ENCODE results near the gene CNOT10.
A peak's percentile ranks its signal among the peaks of the same experiment; 100 is the strongest.

Gene CNOT10

GRCh38 chr3:32821686-32822296 is 136.8 kb downstream of the CNOT10 start:
- H3K4me2 ChIP-seq (ENCODE audit: insufficient read depth, low read length, poor library complexity, severe bottlenecking), result peak overlapping the region; percentile 86
- H3K27ac ChIP-seq (replicated peaks; ENCODE audit: low read length), result peak overlapping the region; percentile 19
- peaks cover 7% of the 10 kb centered on the region for H3K79me1 ChIP-seq (ENCODE audit: low read depth, low read length)
- H4K8ac ChIP-seq (ENCODE audit: low read depth, low read length), result no peak overlapping the region
- H3K14ac ChIP-seq (ENCODE audit: low read length), result peak overlapping the region; percentile 98
- whole genome bisulfite sequencing, 2 donors (ENCODE audit: extremely low coverage in 2 of 2, insufficient read length in 2 of 2, insufficient replicate concordance in 1 of 2), result no CpG with 5 or more reads among the region's 44 CpGs
- H3K9me3 ChIP-seq (replicated peaks in 1 of 2; ENCODE audit: control insufficient read depth in 2 of 2, insufficient read depth in 1 of 2, low read depth in 1 of 2, low read length in 2 of 2), result peaks cover 0 to 2% of the 10 kb centered on the region in 2 donors
- DNase-seq (ENCODE audit: low spot score), result no peak
- peaks cover 14 to 71% of the 10 kb centered on the region in 2 donors for H3K36me3 ChIP-seq (replicated peaks in 1 of 2; ENCODE audit: control insufficient read depth in 2 of 2, insufficient read depth in 2 of 2, low read length in 2 of 2)
- H2BK5ac ChIP-seq (ENCODE audit: low read length), result peak overlapping the region; percentile 87
- H2BK12ac ChIP-seq (ENCODE audit: low read length), result no peak overlapping the region
- H2AFZ ChIP-seq (ENCODE audit: low read length), result no peak overlapping the region
- H4K91ac ChIP-seq (ENCODE audit: low read depth, low read length, poor library complexity), result no peak overlapping the region
- H3K18ac ChIP-seq (ENCODE audit: low read length), result peak overlapping the region; percentile 97
- peak overlapping the region; percentile 96 for H3K23ac ChIP-seq (ENCODE audit: low read depth, low read length, poor library complexity)
- H3K9ac ChIP-seq (ENCODE audit: low read depth, low read length, poor library complexity), result peak overlapping the region; percentile 90
- H3K27me3 ChIP-seq (ENCODE audit: control insufficient read depth in 3 of 3, insufficient read depth in 3 of 3, low read depth in 1 of 3, low read length in 3 of 3), result no peaks in the 10 kb centered on the region
- peak overlapping the region; percentile 76 for H3K4ac ChIP-seq (ENCODE audit: low read length)
- H3K4me1 ChIP-seq (ENCODE audit: control insufficient read depth in 2 of 2, insufficient read depth in 1 of 2, low read depth in 1 of 2, low read length in 2 of 2), result peaks cover 10 to 25% of the 10 kb centered on the region in 2 donors
- H2BK120ac ChIP-seq (ENCODE audit: low read depth, low read length), result no peak overlapping the region
- H3K4me3 ChIP-seq (ENCODE audit: low read length in 2 of 2), result peak overlapping the region; percentile 82 to 94
- H2AK5ac ChIP-seq (ENCODE audit: low read depth, low read length), result peak overlapping the region; percentile 84
- no peak overlapping the region for H2BK15ac ChIP-seq (ENCODE audit: low read length)

GRCh38 chr3:32822609-32823498 is 137.9 kb downstream of the CNOT10 start:
- Histone ChIP-seq H2BK5ac (ENCODE audit: low read length) (no peak overlapping the region), H2BK12ac (ENCODE audit: low read length) (no peak overlapping the region), H3K4me1 (ENCODE audit: control insufficient read depth in 2 of 2, insufficient read depth in 1 of 2, low read depth in 1 of 2, low read length in 2 of 2) (peaks cover 12 to 27% of the 10 kb centered on the region in 2 donors), H3K14ac (ENCODE audit: low read length) (no peak overlapping the region), H3K9ac (ENCODE audit: low read depth, low read length, poor library complexity) (no peak overlapping the region), H2AK5ac (ENCODE audit: low read depth, low read length) (no peak overlapping the region), H4K91ac (ENCODE audit: low read depth, low read length, poor library complexity) (no peak overlapping the region), H3K18ac (ENCODE audit: low read length) (no peak overlapping the region), H3K79me1 (ENCODE audit: low read depth, low read length) (peaks cover 4% of the 10 kb centered on the region), H3K27me3 (ENCODE audit: control insufficient read depth in 3 of 3, insufficient read depth in 3 of 3, low read depth in 1 of 3, low read length in 3 of 3) (no peaks in the 10 kb centered on the region), H2BK15ac (ENCODE audit: low read length) (no peak overlapping the region), H3K4ac (ENCODE audit: low read length) (no peak overlapping the region), H3K23ac (ENCODE audit: low read depth, low read length, poor library complexity) (no peak overlapping the region), H2AFZ (ENCODE audit: low read length) (no peak overlapping the region), H3K36me3 (replicated peaks in 1 of 2; ENCODE audit: control insufficient read depth in 2 of 2, insufficient read depth in 2 of 2, low read length in 2 of 2) (peaks cover 14 to 71% of the 10 kb centered on the region in 2 donors), H3K4me3 (ENCODE audit: low read length in 2 of 2) (peak overlapping the region in 1 of 2 donors; percentile 94), H3K27ac (replicated peaks; ENCODE audit: low read length) (no peak overlapping the region), H4K8ac (ENCODE audit: low read depth, low read length) (no peak overlapping the region), H3K4me2 (ENCODE audit: insufficient read depth, low read length, poor library complexity, severe bottlenecking) (no peak overlapping the region), H3K9me3 (replicated peaks in 1 of 2; ENCODE audit: control insufficient read depth in 2 of 2, insufficient read depth in 1 of 2, low read depth in 1 of 2, low read length in 2 of 2) (peaks cover 0 to 2% of the 10 kb centered on the region in 2 donors), H2BK120ac (ENCODE audit: low read depth, low read length) (no peak overlapping the region)
- DNase-seq (ENCODE audit: low spot score), result no peak
- WGBS, 2 donors (ENCODE audit: extremely low coverage in 2 of 2, insufficient read length in 2 of 2, insufficient replicate concordance in 1 of 2), result no CpG with 5 or more reads among the region's 5 CpGs

Data from neuronal stem cell (in vitro differentiated cells).